Panc1 (cell line): ENCODE data around the gene CDKN1A. TPM values are rescaled to one million over a fixed set of nuclear protein-coding genes. Genes with fewer than 3 reads are reported as not detected.

Source experiments
- ATAC-seq: fragments of 200-7000 bp; cut with Tn5 transposase; 2 replicates; pipeline ENCODE4 v1.9.1; 2020; ENCODE audit warnings: mild to moderate bottlenecking, moderate library complexity
- BruUV-seq: library from RNA; stranded (reverse); fragments of 400-500 nt; replicated peaks from 2 replicates; lab custom pipeline; 2021; lab: Mats Ljungman, UMichigan
- CTCF ChIA-PET: fragments of 300-600 bp; sonication (Branson Sonifier 250); formaldehyde crosslinking; loops from one replicate; lab custom pipeline; 2022; ENCODE audit warnings: antibody characterized with exemption; lab: Charles Lee
- POLR2A ChIA-PET: fragments of 300-600 bp; sonication (Branson Sonifier 250); formaldehyde crosslinking; loops from one replicate; lab custom pipeline; 2022; ENCODE audit warnings: antibody characterized with exemption; lab: Charles Lee
- DNase-seq: peaks from one replicate; pipeline ENCODE4 v3.0.0-alpha.2; 2010; ENCODE audit warnings: low read depth, low spot score
- H3K27ac ChIP-seq: 2 replicates; pipeline ENCODE4 v1.5.1; 2011; ENCODE audit warnings: mild to moderate bottlenecking, low read length, inconsistent platforms
- H3K27me3 ChIP-seq: fragments of 200-500 bp; sonication (Bioruptor generic); 2 replicates; pipeline ENCODE4 v1.6.0; 2014; ENCODE audit warnings: low read length, inconsistent platforms; ENCODE audit not compliant: control insufficient read depth, insufficient read depth
- H3K36me3 ChIP-seq: fragments of 200-500 bp; sonication (Bioruptor generic); 2 replicates; pipeline ENCODE4 v1.5.1; 2014; ENCODE audit warnings: inconsistent platforms, mild to moderate bottlenecking, low read length, moderate library complexity; ENCODE audit not compliant: control insufficient read depth, insufficient read depth
- H3K4me1 ChIP-seq: 2 replicates; pipeline ENCODE4 v1.5.1; 2011; ENCODE audit warnings: inconsistent platforms, mild to moderate bottlenecking, low read length, moderate library complexity; ENCODE audit not compliant: control insufficient read depth, insufficient read depth
- H3K4me3 ChIP-seq, 2 experiments: 2 replicates each; pipeline ENCODE4 v1.5.1; 2011 to 2012; ENCODE audit warnings: low read depth in 2 of 2, low read length in 2 of 2, mild to moderate bottlenecking in 2 of 2, inconsistent platforms in 1 of 2, moderate library complexity in 1 of 2
- H3K9me3 ChIP-seq: fragments of 200-500 bp; sonication (Bioruptor generic); 2 replicates; pipeline ENCODE4 v1.5.1; 2014; ENCODE audit warnings: low read depth, mild to moderate bottlenecking, inconsistent platforms, low read length, moderate library complexity; ENCODE audit not compliant: control insufficient read depth, insufficient read depth
- CTCF ChIP-seq: fragments of 450-650 bp; IDR thresholded peaks from 2 replicates; pipeline ENCODE4 v1.5.1; 2017; ENCODE audit warnings: mild to moderate bottlenecking
- POLR2AphosphoS5 ChIP-seq: IDR thresholded peaks from 2 replicates; pipeline ENCODE4 v1.6.1; 2012; ENCODE audit warnings: mild to moderate bottlenecking, low read depth, low read length, moderate library complexity
- REST ChIP-seq, 2 experiments: IDR thresholded peaks; 2 replicates each; pipeline ENCODE4 v1.6.1; 2011 to 2012; ENCODE audit warnings: low read depth in 2 of 2, control low read depth in 1 of 2, low read length in 1 of 2, mild to moderate bottlenecking in 1 of 2, moderate library complexity in 1 of 2; ENCODE audit not compliant: insufficient read depth in 1 of 2
- SIN3A ChIP-seq: IDR thresholded peaks from 2 replicates; pipeline ENCODE4 v1.6.1; 2012; ENCODE audit warnings: low read depth, mild to moderate bottlenecking, low read length, moderate library complexity, borderline replicate concordance; ENCODE audit not compliant: insufficient read depth
- TCF7L2 ChIP-seq: IDR thresholded peaks from 2 replicates; pipeline ENCODE4 v1.6.1; 2011; ENCODE audit warnings: mild to moderate bottlenecking, low read depth, low read length, inconsistent platforms
- in situ Hi-C: cut with HindIII; loops from 2 replicates; pipeline ENCODE4 v1.10.0; 2016; ENCODE audit warnings: low sequenced_read_pairs, low pct_unique_long_range_greater_than_20kb
- intact Hi-C: fragments of 100-400 bp; cut with micrococcal nuclease; formaldehyde crosslinking; loops from one replicate; pipeline ENCODE4 v1.10.0; 2022; ENCODE audit not compliant: unreplicated experiment
- total RNA-seq: library from RNA; stranded (reverse); gene quantifications from one replicate; pipeline ENCODE4 v1.2.1, GENCODE V29; 2021; ENCODE audit not compliant: unreplicated experiment

Gene CDKN1A
- total RNA-seq, 1 experiment from 2014 or later: 46.2 TPM

GRCh38 chr6:36639171-36639808 is 39.2 kb upstream of the CDKN1A start:
- ATAC-seq (no peak), DNase-seq (no peak)
- POLR2A ChIA-PET: no interaction called here
- no peaks in the 10 kb centered on the region for H3K9me3 ChIP-seq
- intact Hi-C loops (no loop called here), in situ Hi-C loops (no loop called here)
- CTCF ChIA-PET: interaction anchor here (0.6 kb wide), 1 partner anchor 24 kb away, joined by 3 read pairs; no protein-coding TSS in a partner anchor
- peaks cover 26% of the 10 kb centered on the region for H3K4me1 ChIP-seq
- no peak for TF ChIP-seq TCF7L2
- TF ChIP-seq CTCF: no peak
- no peak for TF ChIP-seq POLR2AphosphoS5
- TF ChIP-seq SIN3A: no peak
- no peak for TF ChIP-seq REST (IDR thresholded peaks at IDR 0.05; ENCODE audit: insufficient read depth in 1 of 2, low read depth in 2 of 2, low read length in 1 of 2)
- H3K27ac ChIP-seq: no peak overlapping the region
- BruUV-seq: no TSS peak
- H3K4me3 ChIP-seq: no peak overlapping the region
- no peaks in the 10 kb centered on the region for H3K27me3 ChIP-seq
- H3K36me3 ChIP-seq: no peaks in the 10 kb centered on the region

GRCh38 chr6:36641543-36641942 is 37.0 kb upstream of the CDKN1A start:
- H3K36me3 ChIP-seq: no peaks in the 10 kb centered on the region
- ATAC-seq: no peak
- H3K9me3 ChIP-seq: no peaks in the 10 kb centered on the region
- H3K27me3 ChIP-seq: no peaks in the 10 kb centered on the region
- H3K27ac ChIP-seq: no peak overlapping the region
- intact Hi-C loops: no loop called here
- no TSS peak for BruUV-seq
- TF ChIP-seq TCF7L2 (no peak), REST (IDR thresholded peaks at IDR 0.05; ENCODE audit: insufficient read depth in 1 of 2, low read depth in 2 of 2, low read length in 1 of 2) (no peak), SIN3A (no peak), CTCF (no peak), POLR2AphosphoS5 (no peak)
- DNase-seq: no peak
- ChIA-PET POLR2A (no interaction called here), CTCF (no interaction called here)
- peaks cover 15% of the 10 kb centered on the region for H3K4me1 ChIP-seq
- no peak overlapping the region for H3K4me3 ChIP-seq
- in situ Hi-C loops: no loop called here
